ENCODE data around the gene PBX1. TPM values are rescaled to one million over a fixed set of nuclear protein-coding genes. Genes with fewer than 3 reads are reported as not detected.

The PBX1 gene
- total and polyA plus RNA-seq, 2 donors (not counting 3 experiments of a cell fraction or from before 2014, with no cell fraction given): 10.7 to 24.1 TPM

DNA sequence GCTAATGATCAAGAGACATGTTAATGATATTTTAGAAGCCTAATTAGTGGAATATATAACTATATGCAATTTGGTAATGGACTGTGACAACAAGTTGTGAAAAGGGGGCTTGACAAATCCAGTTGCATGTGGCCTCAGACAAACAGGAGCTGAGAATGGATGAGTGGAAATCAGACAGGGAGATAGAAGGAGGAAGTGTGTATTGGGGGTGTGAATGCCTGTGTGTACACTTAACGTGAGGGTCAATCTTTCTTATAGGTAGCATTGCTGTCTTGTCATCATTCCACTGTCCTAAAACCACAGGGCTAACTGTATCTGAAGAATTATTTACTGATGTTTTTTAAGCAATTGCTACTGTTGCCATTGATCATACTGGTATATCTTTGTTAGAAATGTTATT is 64.8 kb downstream of the PBX1 start:
- FAIRE-seq (no peak), DNase-seq (ENCODE audit: low read depth, low spot score) (no peak)
- H3K4me3 ChIP-seq (replicated peaks in 1 of 3; ENCODE audit: insufficient read depth in 1 of 3, low read depth in 1 of 3, low read length in 3 of 3): no peak overlapping the region
- ChIA-PET POLR2A (no interaction called here), CTCF (interaction anchor here (1.2 to 2.5 kb wide), 3 partner anchors 28 to 164 kb away, joined by 3 to 14 read pairs (median 5); no protein-coding TSS in a partner anchor)
- TF ChIP-seq MYC (IDR thresholded peaks at IDR 0.05; ENCODE audit: low read depth, low read length) (no peak), JUN (IDR thresholded peaks at IDR 0.05; ENCODE audit: borderline replicate concordance, insufficient read depth, insufficient read length, low read depth) (no peak), EZH2 (IDR thresholded peaks at IDR 0.05; ENCODE audit: borderline replicate concordance, low read depth, low read length, severe bottlenecking) (no peak)
- TF ChIP-seq, protein P1, sequence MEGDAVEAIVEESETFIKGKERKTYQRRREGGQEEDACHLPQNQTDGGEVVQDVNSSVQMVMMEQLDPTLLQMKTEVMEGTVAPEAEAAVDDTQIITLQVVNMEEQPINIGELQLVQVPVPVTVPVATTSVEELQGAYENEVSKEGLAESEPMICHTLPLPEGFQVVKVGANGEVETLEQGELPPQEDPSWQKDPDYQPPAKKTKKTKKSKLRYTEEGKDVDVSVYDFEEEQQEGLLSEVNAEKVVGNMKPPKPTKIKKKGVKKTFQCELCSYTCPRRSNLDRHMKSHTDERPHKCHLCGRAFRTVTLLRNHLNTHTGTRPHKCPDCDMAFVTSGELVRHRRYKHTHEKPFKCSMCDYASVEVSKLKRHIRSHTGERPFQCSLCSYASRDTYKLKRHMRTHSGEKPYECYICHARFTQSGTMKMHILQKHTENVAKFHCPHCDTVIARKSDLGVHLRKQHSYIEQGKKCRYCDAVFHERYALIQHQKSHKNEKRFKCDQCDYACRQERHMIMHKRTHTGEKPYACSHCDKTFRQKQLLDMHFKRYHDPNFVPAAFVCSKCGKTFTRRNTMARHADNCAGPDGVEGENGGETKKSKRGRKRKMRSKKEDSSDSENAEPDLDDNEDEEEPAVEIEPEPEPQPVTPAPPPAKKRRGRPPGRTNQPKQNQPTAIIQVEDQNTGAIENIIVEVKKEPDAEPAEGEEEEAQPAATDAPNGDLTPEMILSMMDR (IDR thresholded peaks at IDR 0.05; ENCODE audit: extremely low read depth in 1 of 2, insufficient read depth in 1 of 2, low read depth in 1 of 2, low read length in 2 of 2): no peak
- TF ChIP-seq, protein P2, sequence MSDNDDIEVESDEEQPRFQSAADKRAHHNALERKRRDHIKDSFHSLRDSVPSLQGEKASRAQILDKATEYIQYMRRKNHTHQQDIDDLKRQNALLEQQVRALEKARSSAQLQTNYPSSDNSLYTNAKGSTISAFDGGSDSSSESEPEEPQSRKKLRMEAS (IDR thresholded peaks at IDR 0.05; ENCODE audit: insufficient read depth, insufficient read length): no peak
- H3K36me3 ChIP-seq (ENCODE audit: control insufficient read depth in 2 of 2, extremely low read depth in 1 of 2, insufficient read depth in 2 of 2, low read length in 2 of 2): no peaks in the 10 kb centered on the region
- H3K9ac ChIP-seq (replicated peaks; ENCODE audit: extremely low read depth, insufficient read depth, low read length): no peak overlapping the region
- peaks cover 7% of the 10 kb centered on the region for H3K4me1 ChIP-seq (ENCODE audit: control insufficient read depth, extremely low read depth, insufficient read depth, low read length)
- H3K27ac ChIP-seq (ENCODE audit: insufficient read depth, low read depth, low read length): no peak overlapping the region
- H4K20me1 ChIP-seq (replicated peaks; ENCODE audit: control insufficient read depth, extremely low read depth, insufficient read depth, low read length): no peaks in the 10 kb centered on the region
- no TSS peak for BruUV-seq (replicated peaks)
- no peak overlapping the region for H2AFZ ChIP-seq (ENCODE audit: low read depth, low read length)
- dilution Hi-C loops (cut with MboI; ENCODE audit: extremely low pct_ligation_motif_present, low sequenced_read_pairs): no loop called here
- no peaks in the 10 kb centered on the region for H3K79me2 ChIP-seq (ENCODE audit: control insufficient read depth, insufficient read depth, low read length)
- no peaks in the 10 kb centered on the region for H3K9me3 ChIP-seq (replicated peaks; ENCODE audit: control insufficient read depth, insufficient read depth, low read length)
- no peaks in the 10 kb centered on the region for H3K27me3 ChIP-seq (ENCODE audit: control insufficient read depth in 2 of 2, insufficient read depth in 2 of 2, low read length in 2 of 2)
- H3K4me2 ChIP-seq (ENCODE audit: insufficient read depth, low read length): no peak overlapping the region
- H3K9me1 ChIP-seq (replicated peaks; ENCODE audit: control insufficient read depth, extremely low read depth, insufficient read depth, low read length): no peaks in the 10 kb centered on the region
- intact Hi-C loops (cut with micrococcal nuclease): no loop called here

DNA sequence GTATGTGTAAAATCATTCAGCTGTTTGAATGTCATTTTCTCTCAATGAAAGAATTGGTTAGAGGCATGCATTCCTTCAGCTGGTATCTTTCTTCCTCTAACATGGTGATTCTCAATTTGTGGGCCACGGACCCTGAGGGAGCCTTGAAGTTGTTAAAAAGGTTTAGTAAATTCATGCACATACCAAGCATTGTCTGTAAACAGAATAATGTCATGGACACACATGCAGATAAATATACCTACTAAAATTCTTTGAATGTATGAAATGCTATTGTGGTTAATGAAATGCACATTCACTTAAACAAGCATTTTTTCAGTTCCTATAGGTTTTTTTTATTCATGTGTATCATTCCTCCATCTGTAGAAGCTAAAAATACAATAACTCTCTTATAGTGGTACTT is 65.4 kb downstream of the PBX1 start:
- no peak overlapping the region for H3K9ac ChIP-seq (replicated peaks; ENCODE audit: extremely low read depth, insufficient read depth, low read length)
- H3K4me3 ChIP-seq (replicated peaks in 1 of 3; ENCODE audit: insufficient read depth in 1 of 3, low read depth in 1 of 3, low read length in 3 of 3): no peak overlapping the region
- peaks cover 1% of the 10 kb centered on the region for H3K4me1 ChIP-seq (ENCODE audit: control insufficient read depth, extremely low read depth, insufficient read depth, low read length)
- H3K36me3 ChIP-seq (ENCODE audit: control insufficient read depth in 2 of 2, extremely low read depth in 1 of 2, insufficient read depth in 2 of 2, low read length in 2 of 2): no peaks in the 10 kb centered on the region
- no peak for DNase-seq (ENCODE audit: low read depth, low spot score)
- intact Hi-C loops (cut with micrococcal nuclease): no loop called here
- no peak overlapping the region for H3K27ac ChIP-seq (ENCODE audit: insufficient read depth, low read depth, low read length)
- dilution Hi-C loops (cut with MboI; ENCODE audit: extremely low pct_ligation_motif_present, low sequenced_read_pairs): no loop called here
- H3K79me2 ChIP-seq (ENCODE audit: control insufficient read depth, insufficient read depth, low read length): no peaks in the 10 kb centered on the region
- POLR2A ChIA-PET: no interaction called here
- FAIRE-seq: no peak
- H3K27me3 ChIP-seq (ENCODE audit: control insufficient read depth in 2 of 2, insufficient read depth in 2 of 2, low read length in 2 of 2): no peaks in the 10 kb centered on the region
- H3K4me2 ChIP-seq (ENCODE audit: insufficient read depth, low read length): no peak overlapping the region
- H2AFZ ChIP-seq (ENCODE audit: low read depth, low read length): no peak overlapping the region
- TF ChIP-seq POLR2A (IDR thresholded peaks at IDR 0.05; ENCODE audit: low read depth, low read length) (no peak), MYC (IDR thresholded peaks at IDR 0.05; ENCODE audit: low read depth, low read length) (no peak), GATA2 (IDR thresholded peaks at IDR 0.05; ENCODE audit: insufficient read depth, insufficient read length, low read depth, low read length) (no peak), EZH2 (IDR thresholded peaks at IDR 0.05; ENCODE audit: borderline replicate concordance, low read depth, low read length, severe bottlenecking) (no peak), FOS (IDR thresholded peaks at IDR 0.05; ENCODE audit: borderline replicate concordance, insufficient read depth, low read length) (no peak), JUN (IDR thresholded peaks at IDR 0.05; ENCODE audit: borderline replicate concordance, insufficient read depth, insufficient read length, low read depth) (no peak), POLR2AphosphoS5 (IDR thresholded peaks at IDR 0.05; ENCODE audit: insufficient read depth, low read depth, low read length) (no peak)
- TF ChIP-seq, protein P1 (IDR thresholded peaks at IDR 0.05; ENCODE audit: extremely low read depth in 1 of 2, insufficient read depth in 1 of 2, low read depth in 1 of 2, low read length in 2 of 2): no peak
- TF ChIP-seq, protein P2 (IDR thresholded peaks at IDR 0.05; ENCODE audit: insufficient read depth, insufficient read length): no peak
- CTCF ChIA-PET: interaction anchor here (0.6 to 2.5 kb wide), 15 partner anchors 8 to 1123 kb away, joined by 3 to 15 read pairs (median 3); partner anchors contain the start of gene PBX1
- H3K9me1 ChIP-seq (replicated peaks; ENCODE audit: control insufficient read depth, extremely low read depth, insufficient read depth, low read length): no peaks in the 10 kb centered on the region
- H3K9me3 ChIP-seq (replicated peaks; ENCODE audit: control insufficient read depth, insufficient read depth, low read length): no peaks in the 10 kb centered on the region
- BruUV-seq (replicated peaks): no TSS peak
- H4K20me1 ChIP-seq (replicated peaks; ENCODE audit: control insufficient read depth, extremely low read depth, insufficient read depth, low read length): no peaks in the 10 kb centered on the region
